ENCODE results near the gene C14orf180.

The C14orf180 gene

GRCh38 chr14:104556256-104557021 lies 23.1 kb upstream of the C14orf180 start:
- H3K9ac ChIP-seq (ENCODE audit: low read length in 5 of 5): no peak overlapping the region
- no peak overlapping the region for H3K4me3 ChIP-seq (ENCODE audit: low read depth in 1 of 5, low read length in 5 of 5)
- H3K36me3 ChIP-seq (ENCODE audit: control insufficient read depth in 5 of 5, insufficient read depth in 5 of 5, low read length in 5 of 5): no peaks in the 10 kb centered on the region
- H3K27ac ChIP-seq (ENCODE audit: low read depth, low read length): no peak overlapping the region
- H3K4me1 ChIP-seq (ENCODE audit: control insufficient read depth in 5 of 5, insufficient read depth in 5 of 5, low read length in 5 of 5): no peaks in the 10 kb centered on the region
- H3K9me3 ChIP-seq (ENCODE audit: control insufficient read depth in 5 of 5, low read length in 5 of 5): no peaks in the 10 kb centered on the region
- peaks cover 3 to 41% (median 27%) of the 10 kb centered on the region in 5 donors for H3K27me3 ChIP-seq (ENCODE audit: control insufficient read depth in 5 of 5, insufficient read depth in 4 of 5, low read length in 5 of 5)

DNA sequence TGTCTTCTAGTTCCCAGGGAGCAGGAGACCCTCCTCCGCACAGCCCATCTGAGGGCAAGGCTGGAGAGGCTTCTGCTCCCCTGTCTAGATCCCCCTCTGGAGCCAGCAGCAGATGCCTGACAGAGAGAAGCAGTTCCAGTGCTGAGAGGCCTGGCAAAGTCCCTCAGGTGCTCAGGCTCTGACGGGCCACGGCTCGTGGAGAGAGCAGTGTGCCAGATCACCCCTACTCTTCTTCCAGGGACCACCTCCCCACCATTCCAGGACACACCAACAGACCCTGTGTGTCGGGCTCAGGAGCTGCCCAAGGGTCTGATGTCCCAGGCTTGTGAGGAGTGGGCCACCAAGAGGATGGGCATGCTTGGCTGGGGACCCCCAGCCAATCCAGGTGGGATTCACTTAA lies 22.5 kb upstream of the C14orf180 start:
- Histone ChIP-seq H3K9ac (ENCODE audit: low read length in 5 of 5) (no peak overlapping the region), H3K27ac (ENCODE audit: low read depth, low read length) (no peak overlapping the region), H3K36me3 (ENCODE audit: control insufficient read depth in 5 of 5, insufficient read depth in 5 of 5, low read length in 5 of 5) (no peaks in the 10 kb centered on the region), H3K4me3 (ENCODE audit: low read depth in 1 of 5, low read length in 5 of 5) (no peak overlapping the region), H3K4me1 (ENCODE audit: control insufficient read depth in 5 of 5, insufficient read depth in 5 of 5, low read length in 5 of 5) (no peaks in the 10 kb centered on the region), H3K27me3 (ENCODE audit: control insufficient read depth in 5 of 5, insufficient read depth in 4 of 5, low read length in 5 of 5) (peaks cover 3 to 35% (median 28%) of the 10 kb centered on the region in 5 donors), H3K9me3 (ENCODE audit: control insufficient read depth in 5 of 5, low read length in 5 of 5) (no peaks in the 10 kb centered on the region)

- no peak overlapping the region for H3K4me3 ChIP-seq (ENCODE audit: low read depth in 1 of 5, low read length in 5 of 5)
- H3K9ac ChIP-seq (ENCODE audit: low read length in 5 of 5): no peak overlapping the region
- no peaks in the 10 kb centered on the region for H3K4me1 ChIP-seq (ENCODE audit: control insufficient read depth in 5 of 5, insufficient read depth in 5 of 5, low read length in 5 of 5)
- H3K27ac ChIP-seq (ENCODE audit: low read depth, low read length): no peak overlapping the region
- peaks cover 3 to 30% (median 24%) of the 10 kb centered on the region in 5 donors for H3K27me3 ChIP-seq (ENCODE audit: control insufficient read depth in 5 of 5, insufficient read depth in 4 of 5, low read length in 5 of 5)
- H3K9me3 ChIP-seq (ENCODE audit: control insufficient read depth in 5 of 5, low read length in 5 of 5): no peaks in the 10 kb centered on the region
- no peaks in the 10 kb centered on the region for H3K36me3 ChIP-seq (ENCODE audit: control insufficient read depth in 5 of 5, insufficient read depth in 5 of 5, low read length in 5 of 5)
Measured at GRCh38 chr14:104557766-104558165, 21.8 kb upstream of the C14orf180 start.

- no peaks in the 10 kb centered on the region for H3K9me3 ChIP-seq (ENCODE audit: control insufficient read depth in 5 of 5, low read length in 5 of 5)
- peaks cover 3 to 25% (median 20%) of the 10 kb centered on the region in 5 donors for H3K27me3 ChIP-seq (ENCODE audit: control insufficient read depth in 5 of 5, insufficient read depth in 4 of 5, low read length in 5 of 5)
- H3K4me1 ChIP-seq (ENCODE audit: control insufficient read depth in 5 of 5, insufficient read depth in 5 of 5, low read length in 5 of 5): peaks cover 0 to 4% (median 2%) of the 10 kb centered on the region in 5 donors
- no peaks in the 10 kb centered on the region for H3K36me3 ChIP-seq (ENCODE audit: control insufficient read depth in 5 of 5, insufficient read depth in 5 of 5, low read length in 5 of 5)
- H3K9ac ChIP-seq (ENCODE audit: low read length in 5 of 5): no peak overlapping the region
- H3K4me3 ChIP-seq (ENCODE audit: low read depth in 1 of 5, low read length in 5 of 5): no peak overlapping the region
- H3K27ac ChIP-seq (ENCODE audit: low read depth, low read length): no peak overlapping the region
Measured at GRCh38 chr14:104558231-104559027, 21.1 kb upstream of the C14orf180 start.

- Histone ChIP-seq H3K27ac (ENCODE audit: low read depth, low read length) (no peak overlapping the region), H3K4me3 (ENCODE audit: low read depth in 1 of 5, low read length in 5 of 5) (no peak overlapping the region), H3K4me1 (ENCODE audit: control insufficient read depth in 5 of 5, insufficient read depth in 5 of 5, low read length in 5 of 5) (peaks cover 0 to 12% (median 10%) of the 10 kb centered on the region in 5 donors), H3K9ac (ENCODE audit: low read length in 5 of 5) (no peak overlapping the region), H3K36me3 (ENCODE audit: control insufficient read depth in 5 of 5, insufficient read depth in 5 of 5, low read length in 5 of 5) (no peaks in the 10 kb centered on the region), H3K27me3 (ENCODE audit: control insufficient read depth in 5 of 5, insufficient read depth in 4 of 5, low read length in 5 of 5) (peaks cover 3 to 22% (median 20%) of the 10 kb centered on the region in 5 donors), H3K9me3 (ENCODE audit: control insufficient read depth in 5 of 5, low read length in 5 of 5) (no peaks in the 10 kb centered on the region)
Measured at GRCh38 chr14:104559028-104559803, 20.3 kb upstream of the C14orf180 start.

- Histone ChIP-seq H3K27ac (ENCODE audit: low read depth, low read length) (no peak overlapping the region), H3K36me3 (ENCODE audit: control insufficient read depth in 5 of 5, insufficient read depth in 5 of 5, low read length in 5 of 5) (no peaks in the 10 kb centered on the region), H3K4me1 (ENCODE audit: control insufficient read depth in 5 of 5, insufficient read depth in 5 of 5, low read length in 5 of 5) (peaks cover 0 to 20% (median 16%) of the 10 kb centered on the region in 5 donors), H3K4me3 (ENCODE audit: low read depth in 1 of 5, low read length in 5 of 5) (no peak overlapping the region), H3K27me3 (ENCODE audit: control insufficient read depth in 5 of 5, insufficient read depth in 4 of 5, low read length in 5 of 5) (peaks cover 3 to 21% (median 17%) of the 10 kb centered on the region in 5 donors), H3K9ac (ENCODE audit: low read length in 5 of 5) (no peak overlapping the region), H3K9me3 (ENCODE audit: control insufficient read depth in 5 of 5, low read length in 5 of 5) (no peaks in the 10 kb centered on the region)
Measured at GRCh38 chr14:104559804-104560585, 19.6 kb upstream of the C14orf180 start.

GRCh38 chr14:104560586-104560945 lies 19.0 kb upstream of the C14orf180 start:
- Histone ChIP-seq H3K9ac (ENCODE audit: low read length in 5 of 5) (no peak overlapping the region), H3K36me3 (ENCODE audit: control insufficient read depth in 5 of 5, insufficient read depth in 5 of 5, low read length in 5 of 5) (no peaks in the 10 kb centered on the region), H3K4me1 (ENCODE audit: control insufficient read depth in 5 of 5, insufficient read depth in 5 of 5, low read length in 5 of 5) (peaks cover 0 to 21% (median 16%) of the 10 kb centered on the region in 5 donors), H3K27ac (ENCODE audit: low read depth, low read length) (no peak overlapping the region), H3K4me3 (ENCODE audit: low read depth in 1 of 5, low read length in 5 of 5) (no peak overlapping the region), H3K9me3 (ENCODE audit: control insufficient read depth in 5 of 5, low read length in 5 of 5) (no peaks in the 10 kb centered on the region), H3K27me3 (ENCODE audit: control insufficient read depth in 5 of 5, insufficient read depth in 4 of 5, low read length in 5 of 5) (peaks cover 3 to 26% (median 17%) of the 10 kb centered on the region in 5 donors)

- no peak overlapping the region for H3K9ac ChIP-seq (ENCODE audit: low read length in 5 of 5)
- H3K4me1 ChIP-seq (ENCODE audit: control insufficient read depth in 5 of 5, insufficient read depth in 5 of 5, low read length in 5 of 5): peaks cover 0 to 21% (median 16%) of the 10 kb centered on the region in 5 donors
- H3K27ac ChIP-seq (ENCODE audit: low read depth, low read length): no peak overlapping the region
- H3K4me3 ChIP-seq (ENCODE audit: low read depth in 1 of 5, low read length in 5 of 5): no peak overlapping the region
- no peaks in the 10 kb centered on the region for H3K36me3 ChIP-seq (ENCODE audit: control insufficient read depth in 5 of 5, insufficient read depth in 5 of 5, low read length in 5 of 5)
- peaks cover 3 to 25% (median 19%) of the 10 kb centered on the region in 5 donors for H3K27me3 ChIP-seq (ENCODE audit: control insufficient read depth in 5 of 5, insufficient read depth in 4 of 5, low read length in 5 of 5)
- no peaks in the 10 kb centered on the region for H3K9me3 ChIP-seq (ENCODE audit: control insufficient read depth in 5 of 5, low read length in 5 of 5)
Measured at GRCh38 chr14:104561124-104561557, 18.4 kb upstream of the C14orf180 start.

Data from subcutaneous abdominal adipose tissue (tissue), 5 donors.